8988T (cell line): ENCODE results near the gene CYP39A1.

Experiments used
- DNase-seq: peaks from one replicate; pipeline ENCODE4 v3.0.0; 2011

The CYP39A1 gene

GRCh38 chr6:46509981-46510510, 142.6 kb downstream of the CYP39A1 start:
- no peak for DNase-seq

- DNase-seq: no peak
Observed at GRCh38 chr6:46509063-46509462, 143.6 kb downstream of the CYP39A1 start.

- DNase-seq: no peak
Observed at GRCh38 chr6:46507426-46507825, 145.2 kb downstream of the CYP39A1 start.

GRCh38 chr6:46505693-46506512, 146.7 kb downstream of the CYP39A1 start:
- no peak for DNase-seq

- no peak for DNase-seq
Observed at GRCh38 chr6:46504242-46504641, 148.4 kb downstream of the CYP39A1 start.

- no peak for DNase-seq
Observed at GRCh38 chr6:46502486-46503119, 150.0 kb downstream of the CYP39A1 start.

- no peak for DNase-seq
Observed at GRCh38 chr6:46501136-46502089, 151.2 kb downstream of the CYP39A1 start.

GRCh38 chr6:46500382-46500781, 152.2 kb downstream of the CYP39A1 start:
- no peak for DNase-seq
